HEK293T (cell line): ENCODE results near the gene C3AR1.

Experiments
- CTCF ChIA-PET: fragments of 350-600 bp; formaldehyde crosslinking; extraction: SDS; loops from one replicate; lab custom pipeline; 2021; ENCODE audit warnings: antibody characterized with exemption, inconsistent platforms; lab: Yijun Ruan, JAX
- POLR2A ChIA-PET: fragments of 350-600 bp; formaldehyde crosslinking; extraction: SDS; loops from one replicate; lab custom pipeline; 2020; ENCODE audit warnings: antibody characterized with exemption, inconsistent platforms; lab: Yijun Ruan, JAX
- DNase-seq: peaks from one replicate; pipeline ENCODE4 v3.0.0; 2012; ENCODE audit warnings: mixed read lengths; ENCODE audit errors: extremely low spot score
- ARNT ChIP-seq: fragments of 450-650 bp; IDR thresholded peaks from 2 replicates; pipeline ENCODE4 v1.6.1; 2017; ENCODE audit warnings: mild to moderate bottlenecking
- BHLHE40 ChIP-seq: fragments of 450-650 bp; IDR thresholded peaks from 2 replicates; pipeline ENCODE4 v1.6.1; 2016; ENCODE audit warnings: mild to moderate bottlenecking, moderate library complexity, borderline replicate concordance
- CTBP1 ChIP-seq: fragments of 450-650 bp; IDR thresholded peaks from 2 replicates; pipeline ENCODE4 v1.6.1; 2016; ENCODE audit warnings: borderline replicate concordance
- ELF4 ChIP-seq: fragments of 450-650 bp; IDR thresholded peaks from 2 replicates; pipeline ENCODE4 v1.6.1; 2017; ENCODE audit warnings: antibody characterized with exemption
- FOXA1 ChIP-seq: fragments of 450-650 bp; IDR thresholded peaks from 2 replicates; pipeline ENCODE4 v1.6.1; 2016; ENCODE audit warnings: mild to moderate bottlenecking
- FOXK2 ChIP-seq: fragments of 450-650 bp; IDR thresholded peaks from 2 replicates; pipeline ENCODE4 v1.6.1; 2016; ENCODE audit warnings: mild to moderate bottlenecking
- FOXM1 ChIP-seq: fragments of 450-650 bp; IDR thresholded peaks from 2 replicates; pipeline ENCODE4 v1.6.1; 2017; ENCODE audit warnings: mild to moderate bottlenecking, borderline replicate concordance
- HDGF ChIP-seq: fragments of 450-650 bp; IDR thresholded peaks from 2 replicates; pipeline ENCODE4 v1.6.1; 2017; ENCODE audit warnings: antibody characterized with exemption, borderline replicate concordance
- L3MBTL2 ChIP-seq: fragments of 450-650 bp; conservative IDR thresholded peaks from 2 replicates; pipeline ENCODE4 v1.6.1; 2016; ENCODE audit warnings: mild to moderate bottlenecking
- LEF1 ChIP-seq: fragments of 450-650 bp; IDR thresholded peaks from 2 replicates; pipeline ENCODE4 v1.6.1; 2017; ENCODE audit warnings: mild to moderate bottlenecking, borderline replicate concordance
- NFRKB ChIP-seq: fragments of 450-650 bp; IDR thresholded peaks from 2 replicates; pipeline ENCODE4 v1.6.1; 2016; ENCODE audit warnings: mild to moderate bottlenecking, moderate library complexity
- PKNOX1 ChIP-seq: fragments of 450-650 bp; IDR thresholded peaks from 2 replicates; pipeline ENCODE4 v1.6.1; 2016
- SP1 ChIP-seq: fragments of 450-650 bp; IDR thresholded peaks from 2 replicates; pipeline ENCODE4 v1.6.1; 2017
- SUZ12 ChIP-seq: fragments of 450-650 bp; IDR thresholded peaks from 2 replicates; pipeline ENCODE4 v1.6.1; 2016; ENCODE audit warnings: mild to moderate bottlenecking
- TARDBP ChIP-seq: fragments of 450-650 bp; IDR thresholded peaks from 2 replicates; pipeline ENCODE4 v1.6.1; 2016
- ZNF384 ChIP-seq: fragments of 450-650 bp; IDR thresholded peaks from 2 replicates; pipeline ENCODE4 v1.6.1; 2016

The C3AR1 gene

GRCh38 chr12:8012651-8013309 is 53.4 kb downstream of the C3AR1 start:
- DNase-seq: no peak
- no peak for TF ChIP-seq HDGF
- TF ChIP-seq CTBP1: no peak
- no peak for TF ChIP-seq FOXM1
- TF ChIP-seq SP1: no peak
- TF ChIP-seq PKNOX1: no peak
- TF ChIP-seq ELF4: no peak
- no peak for TF ChIP-seq LEF1
- TF ChIP-seq SUZ12: no peak
- no peak for TF ChIP-seq L3MBTL2
- TF ChIP-seq BHLHE40: no peak
- no peak for TF ChIP-seq FOXK2
- no peak for TF ChIP-seq TARDBP
- TF ChIP-seq FOXA1: no peak
- TF ChIP-seq ARNT: no peak
- no peak for TF ChIP-seq ZNF384
- TF ChIP-seq NFRKB: no peak
- POLR2A ChIA-PET: no interaction called here
- CTCF ChIA-PET: no interaction called here

- TF ChIP-seq SUZ12 (no peak), ZNF384 (no peak), HDGF (no peak), ELF4 (no peak), FOXM1 (no peak), NFRKB (no peak), CTBP1 (no peak), BHLHE40 (no peak), TARDBP (no peak), PKNOX1 (no peak), FOXA1 (no peak), SP1 (no peak), ARNT (no peak), LEF1 (no peak), L3MBTL2 (no peak), FOXK2 (no peak)
- ChIA-PET CTCF (interaction anchor here (0.7 to 1.1 kb wide), 2 partner anchors 11 to 17 kb away, joined by 3 to 4 read pairs; no protein-coding TSS in a partner anchor), POLR2A (interaction anchor here (0.8 kb wide), 1 partner anchor 14 kb away, joined by 4 read pairs; no protein-coding TSS in a partner anchor)
- no peak for DNase-seq
Observed at GRCh38 chr12:8011331-8011730, 54.8 kb downstream of the C3AR1 start.
